GM19025 (cell line): ENCODE results near the gene TMPRSS11D.

ENCODE experiments used
- ATAC-seq: cut with Tn5 transposase; IDR thresholded peaks from one replicate; pipeline ENCODE4 v1.9.1; 2021; ENCODE audit warnings: mild to moderate bottlenecking, low read depth, moderate library complexity; ENCODE audit not compliant: unreplicated experiment

Gene TMPRSS11D

DNA sequence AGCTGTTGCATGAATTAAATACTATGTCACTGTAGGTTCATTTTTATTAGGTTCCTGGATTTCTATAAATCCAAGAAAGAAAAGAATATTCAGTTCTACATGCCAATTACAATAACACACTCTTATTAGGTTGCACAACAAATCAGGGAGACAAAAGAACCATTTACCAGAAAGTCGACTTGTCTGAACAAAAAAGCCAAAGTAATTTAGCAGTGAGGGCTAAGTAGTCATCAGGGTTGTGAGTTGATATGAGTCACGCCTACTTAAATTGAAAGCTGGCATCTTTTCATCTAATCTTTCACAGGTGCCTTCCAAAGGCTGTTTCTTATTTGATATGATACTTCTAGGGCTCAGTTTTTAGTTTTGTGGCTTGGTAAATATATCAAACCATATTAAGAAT, 104.2 kb downstream of the TMPRSS11D start:
- ATAC-seq = no peak

DNA sequence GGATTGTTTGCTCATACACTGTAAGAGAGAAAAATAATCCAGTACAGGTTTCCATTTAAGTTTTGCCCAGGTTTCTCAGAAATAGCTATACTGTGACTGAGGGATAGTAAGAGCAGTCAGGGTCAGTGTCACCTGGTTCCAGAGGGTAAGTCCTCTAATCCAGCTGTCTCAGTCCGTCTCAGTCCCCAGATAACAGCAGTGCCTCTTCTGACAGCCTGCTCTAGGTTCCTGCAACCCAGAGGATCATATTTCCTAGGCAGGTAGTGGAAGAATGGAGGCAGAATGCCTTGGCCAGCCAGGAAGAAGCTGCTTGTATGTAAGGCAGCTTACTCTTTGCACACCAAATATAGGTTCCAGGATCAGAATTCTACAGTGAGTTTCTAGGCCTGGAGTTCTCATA, 107.1 kb downstream of the TMPRSS11D start:
- no peak for ATAC-seq
